Kidney tubule cell (primary cell): ENCODE results near the gene ADGRB2.

Experiments
- DNase-seq: peaks from one replicate; pipeline ENCODE4 v3.0.0-alpha.2; 2018; ENCODE audit warnings: low spot score

The ADGRB2 gene, protein sequence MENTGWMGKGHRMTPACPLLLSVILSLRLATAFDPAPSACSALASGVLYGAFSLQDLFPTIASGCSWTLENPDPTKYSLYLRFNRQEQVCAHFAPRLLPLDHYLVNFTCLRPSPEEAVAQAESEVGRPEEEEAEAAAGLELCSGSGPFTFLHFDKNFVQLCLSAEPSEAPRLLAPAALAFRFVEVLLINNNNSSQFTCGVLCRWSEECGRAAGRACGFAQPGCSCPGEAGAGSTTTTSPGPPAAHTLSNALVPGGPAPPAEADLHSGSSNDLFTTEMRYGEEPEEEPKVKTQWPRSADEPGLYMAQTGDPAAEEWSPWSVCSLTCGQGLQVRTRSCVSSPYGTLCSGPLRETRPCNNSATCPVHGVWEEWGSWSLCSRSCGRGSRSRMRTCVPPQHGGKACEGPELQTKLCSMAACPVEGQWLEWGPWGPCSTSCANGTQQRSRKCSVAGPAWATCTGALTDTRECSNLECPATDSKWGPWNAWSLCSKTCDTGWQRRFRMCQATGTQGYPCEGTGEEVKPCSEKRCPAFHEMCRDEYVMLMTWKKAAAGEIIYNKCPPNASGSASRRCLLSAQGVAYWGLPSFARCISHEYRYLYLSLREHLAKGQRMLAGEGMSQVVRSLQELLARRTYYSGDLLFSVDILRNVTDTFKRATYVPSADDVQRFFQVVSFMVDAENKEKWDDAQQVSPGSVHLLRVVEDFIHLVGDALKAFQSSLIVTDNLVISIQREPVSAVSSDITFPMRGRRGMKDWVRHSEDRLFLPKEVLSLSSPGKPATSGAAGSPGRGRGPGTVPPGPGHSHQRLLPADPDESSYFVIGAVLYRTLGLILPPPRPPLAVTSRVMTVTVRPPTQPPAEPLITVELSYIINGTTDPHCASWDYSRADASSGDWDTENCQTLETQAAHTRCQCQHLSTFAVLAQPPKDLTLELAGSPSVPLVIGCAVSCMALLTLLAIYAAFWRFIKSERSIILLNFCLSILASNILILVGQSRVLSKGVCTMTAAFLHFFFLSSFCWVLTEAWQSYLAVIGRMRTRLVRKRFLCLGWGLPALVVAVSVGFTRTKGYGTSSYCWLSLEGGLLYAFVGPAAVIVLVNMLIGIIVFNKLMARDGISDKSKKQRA (N-terminal part only)

GRCh38 chr1:31764312-31765040, at the start of gene ADGRB2:
ADGRB2 (minus strand) TSS chr1:31764340; CDS start chr1:31757221, 7,119 bp downstream.
- DNase-seq, result no peak

- DNase-seq, result no peak
These were observed 48.2 kb upstream of the ADGRB2 start for GRCh38 chr1:31812158-31812829.

DNA sequence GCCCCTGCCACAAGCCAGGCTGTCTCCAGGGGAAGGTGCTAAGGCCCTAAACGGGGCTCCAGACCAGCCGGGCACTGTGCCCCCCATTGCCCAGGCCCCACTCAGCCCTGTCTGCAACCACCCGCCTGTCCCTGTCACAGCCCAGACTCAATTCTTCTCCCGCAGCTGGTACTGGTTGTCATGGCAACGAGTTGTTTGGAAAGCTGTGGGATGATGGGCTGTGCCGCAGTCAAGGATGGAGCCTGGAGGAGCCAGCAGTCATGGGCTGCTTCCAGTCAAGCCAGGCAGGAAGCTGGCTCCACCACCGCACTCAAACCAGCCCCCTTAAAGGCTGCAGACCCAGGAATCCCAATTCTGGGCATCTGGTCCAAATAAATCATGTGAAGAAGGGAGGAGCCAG, 47.5 kb upstream of the ADGRB2 start:
- peak; percentile 42 for DNase-seq

- no peak for DNase-seq
These were observed 45.6 kb upstream of the ADGRB2 start for GRCh38 chr1:31809698-31810097.

- no peak for DNase-seq
These were observed 43.3 kb upstream of the ADGRB2 start for GRCh38 chr1:31807273-31808048.

GRCh38 chr1:31805318-31805717, 41.2 kb upstream of the ADGRB2 start:
- no peak for DNase-seq

GRCh38 chr1:31804098-31804497, 40.0 kb upstream of the ADGRB2 start:
- no peak for DNase-seq

DNA sequence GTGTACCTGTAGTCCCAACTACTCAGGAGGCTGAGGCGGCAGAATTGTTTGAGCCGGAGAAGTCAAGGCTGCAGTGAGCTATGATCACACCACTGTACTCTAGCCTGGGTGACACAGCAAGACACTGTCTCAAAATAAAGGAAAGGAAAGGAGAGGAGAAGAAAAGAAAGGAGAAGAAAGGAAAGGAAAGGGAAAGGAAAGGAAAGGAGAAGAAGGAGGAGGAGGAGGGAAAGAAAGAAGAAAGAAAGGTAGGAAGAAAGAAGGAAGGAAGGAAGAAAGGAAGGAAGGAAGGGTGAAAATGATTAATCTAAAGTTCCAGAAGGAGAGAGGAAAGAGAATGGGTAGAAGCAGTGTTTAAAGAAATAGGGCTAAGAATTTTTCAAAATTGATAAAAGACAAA, 39.5 kb upstream of the ADGRB2 start:
- DNase-seq, result no peak

- DNase-seq, result no peak
These were observed 38.3 kb upstream of the ADGRB2 start for GRCh38 chr1:31802190-31803150.

DNA sequence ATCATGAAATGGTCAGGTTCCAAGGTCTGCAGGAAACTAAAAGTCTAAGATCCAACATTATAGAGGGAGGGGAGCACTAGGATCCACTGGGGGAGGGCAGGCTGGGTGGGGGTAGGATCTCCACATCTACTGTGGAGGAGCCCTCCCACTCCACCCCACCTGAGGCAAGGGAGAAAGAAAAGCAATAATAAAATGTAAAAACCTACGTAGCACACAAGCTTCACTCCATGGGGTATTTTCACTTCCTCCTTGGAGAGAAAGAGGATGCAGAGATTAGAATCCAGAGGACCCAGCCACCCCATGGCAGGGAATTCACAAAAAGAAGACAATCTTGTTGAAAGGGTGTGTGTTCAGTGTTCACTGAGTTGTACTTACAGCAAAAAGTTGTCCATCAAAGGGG, 37.3 kb upstream of the ADGRB2 start:
- no peak for DNase-seq

- DNase-seq, result no peak
These were observed 36.5 kb upstream of the ADGRB2 start for GRCh38 chr1:31800674-31800967.

DNA sequence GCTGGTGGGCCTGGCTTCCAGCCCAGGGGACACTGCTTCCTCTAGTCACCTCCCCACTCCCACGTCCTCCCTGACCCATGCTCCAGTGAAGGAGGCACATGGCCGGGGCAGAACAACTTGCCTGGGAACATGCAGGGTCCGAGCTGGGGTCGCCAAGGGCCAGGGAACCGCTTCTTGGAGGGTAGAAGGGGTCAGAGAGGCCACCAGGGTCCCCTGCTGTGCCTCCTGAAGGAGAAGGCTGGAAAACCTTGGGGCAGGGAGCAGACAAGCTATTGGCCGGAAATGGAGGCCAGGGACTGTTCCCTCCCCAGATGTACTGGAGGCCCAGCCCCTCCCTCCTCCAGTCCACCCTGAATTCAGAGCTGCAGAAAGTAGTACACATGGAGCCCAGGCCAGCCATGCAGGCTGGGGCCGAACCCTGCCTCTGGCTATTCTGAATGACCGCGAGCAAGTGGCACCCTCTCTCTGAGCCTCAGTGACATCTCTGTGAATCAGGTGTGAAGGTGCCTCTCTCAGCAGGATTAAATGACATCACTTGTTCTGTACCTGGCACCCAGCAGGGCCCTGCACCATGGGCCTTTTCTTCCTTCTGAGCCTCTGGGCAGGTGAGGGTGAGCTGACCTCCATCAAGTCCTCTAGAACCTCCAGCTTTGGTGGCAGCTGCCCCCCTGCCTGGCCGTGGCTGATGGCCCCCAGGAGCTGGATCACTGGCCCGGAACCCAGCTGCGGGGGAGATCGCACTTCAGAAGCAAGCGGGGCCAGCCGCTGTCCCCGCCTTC, 35.9 kb upstream of the ADGRB2 start:
- DNase-seq, result no peak

DNA sequence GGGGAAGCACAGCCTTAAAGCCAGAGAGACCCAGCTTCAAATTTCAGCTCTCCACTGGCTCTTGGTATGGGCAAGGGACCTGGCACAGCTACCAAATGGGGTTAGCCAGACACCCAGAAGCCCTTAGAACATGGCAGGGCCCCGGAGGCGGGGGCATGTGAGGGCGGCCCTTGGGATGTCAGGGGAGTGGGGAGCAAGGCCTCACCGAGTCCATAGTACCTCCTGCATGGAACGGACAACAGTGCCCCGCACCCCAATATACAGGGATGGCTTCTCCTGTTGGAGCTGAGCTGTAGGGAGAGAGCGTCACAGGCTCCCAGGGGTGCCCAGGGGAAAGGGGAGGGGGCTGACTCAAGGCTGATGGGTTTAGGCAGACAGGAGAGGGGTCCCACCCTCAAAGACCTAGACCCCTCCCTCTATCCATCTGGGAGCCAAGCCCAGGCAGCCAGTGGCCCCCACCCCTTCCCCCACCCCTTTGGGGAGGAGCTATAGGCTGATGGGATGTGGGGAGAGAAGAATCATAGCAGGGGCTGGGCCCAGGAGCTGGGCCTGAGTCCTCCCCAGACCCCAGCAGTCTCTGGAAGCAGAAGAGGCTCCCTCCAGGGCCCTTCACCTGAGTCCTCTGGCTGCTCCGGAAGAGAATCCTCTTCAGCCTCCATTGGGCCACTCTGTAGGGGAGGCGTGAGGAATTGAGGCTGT, 35.2 kb upstream of the ADGRB2 start:
- no peak for DNase-seq

DNA sequence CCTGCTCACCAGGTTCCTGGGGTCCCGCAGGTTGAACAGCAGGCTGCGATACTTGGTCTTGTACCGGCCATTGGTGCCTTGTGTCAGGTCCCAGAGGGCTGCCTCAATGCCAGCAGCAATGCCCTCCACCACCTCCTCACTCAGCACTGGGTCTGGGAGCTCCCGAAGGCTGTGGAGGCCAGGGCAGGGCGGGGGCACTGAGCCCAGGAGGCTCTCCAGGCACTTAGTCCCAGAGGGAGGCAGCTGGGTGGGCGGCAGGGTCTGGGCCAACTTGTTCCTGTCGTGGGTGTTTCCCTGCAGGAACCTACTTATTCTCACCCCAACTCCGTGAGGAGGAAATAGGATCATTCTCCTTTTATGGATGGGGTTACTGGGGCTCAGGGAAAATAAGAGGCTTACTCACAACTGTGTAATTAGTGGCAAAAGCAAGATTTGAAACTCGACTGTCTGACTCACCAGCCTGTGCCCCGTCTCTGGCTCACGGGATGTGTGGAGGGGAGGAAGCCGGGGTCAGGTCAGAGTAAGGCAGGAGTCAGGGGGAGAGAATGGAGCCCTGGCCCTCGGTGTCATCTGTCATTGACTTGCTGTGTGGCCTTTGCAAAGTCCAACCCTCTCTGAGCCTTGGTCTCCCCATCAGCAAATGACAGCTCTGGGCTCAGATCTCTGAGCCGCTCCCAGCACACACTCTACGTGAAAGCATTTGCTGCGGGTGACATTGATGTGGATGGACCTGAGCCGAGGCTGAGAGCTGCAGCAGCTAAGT, 34.5 kb upstream of the ADGRB2 start:
- peak; percentile 89 for DNase-seq

DNA sequence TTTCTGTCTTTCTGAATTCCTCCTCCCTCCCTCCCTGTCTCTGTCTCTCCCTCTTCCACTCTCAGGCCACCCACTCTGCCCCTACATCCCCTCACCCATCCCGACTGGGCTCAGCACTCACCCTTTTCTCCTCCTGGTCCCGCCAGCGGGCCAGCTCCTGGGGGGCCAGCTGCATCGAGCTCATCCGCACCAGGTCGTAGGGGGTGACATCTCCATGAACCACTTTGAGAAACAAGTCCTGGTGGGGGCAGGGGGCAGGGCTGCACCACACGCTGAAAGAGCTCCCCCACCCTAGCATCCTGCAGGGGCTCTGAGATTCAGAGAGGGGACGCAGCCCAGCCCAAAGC, 33.9 kb upstream of the ADGRB2 start:
- no peak for DNase-seq

- no peak for DNase-seq
These were observed 33.1 kb upstream of the ADGRB2 start for GRCh38 chr1:31797216-31797615.

DNA sequence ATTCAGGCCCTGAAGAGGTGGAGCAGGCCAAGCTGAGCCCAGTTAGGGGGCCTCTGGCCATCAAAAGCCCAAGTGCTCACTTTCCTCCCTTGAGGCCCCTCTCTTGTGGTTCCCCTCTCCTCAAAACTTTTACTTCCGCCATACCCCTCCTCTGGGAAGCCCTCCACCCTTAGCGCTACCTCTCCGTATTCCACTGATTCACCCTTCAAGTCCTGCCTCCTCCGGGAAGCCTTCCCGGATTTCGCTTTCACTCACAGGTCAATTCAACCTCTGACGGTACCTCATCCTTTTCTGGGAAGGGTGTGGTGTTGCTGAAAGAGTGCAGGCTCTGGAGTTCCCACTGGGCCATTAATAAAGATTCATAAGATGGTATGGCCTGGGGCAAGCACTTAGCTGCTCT, 32.6 kb upstream of the ADGRB2 start:
- no peak for DNase-seq
